Dermis microvascular lymphatic vessel endothelial cell (primary cell): ENCODE data around the gene FAM219A. TPM values are rescaled to one million over a fixed set of nuclear protein-coding genes. Genes with fewer than 3 reads are reported as not detected.

ENCODE experiments used
- DNase-seq, 2 donors: peaks; one replicate each; pipeline versions ENCODE4 v3.0.0 to v3.0.0-alpha.2; 2010; ENCODE audit warnings: low read depth in 2 of 2
- total RNA-seq: library from RNA; depleted of rRNA; stranded (reverse); fragments of >200 nt; gene quantifications from 2 replicates; pipeline ENCODE4 v1.2.1, GENCODE V29; 2014

FAM219A gene
- total RNA-seq, 1 donor from 2014 or later = 5.0 TPM

GRCh38 chr9:34403554-34404380, 54.6 kb downstream of the FAM219A start:
- DNase-seq = peak; percentile 44 to 68

GRCh38 chr9:34400686-34401602, 57.4 kb downstream of the FAM219A start:
- DNase-seq = no peak

GRCh38 chr9:34400275-34400674, 58.1 kb downstream of the FAM219A start:
- no peak for DNase-seq

- no peak for DNase-seq
Observed at GRCh38 chr9:34399729-34400128, 58.6 kb downstream of the FAM219A start.

GRCh38 chr9:34398875-34399274, 59.5 kb downstream of the FAM219A start:
- no peak for DNase-seq

GRCh38 chr9:34396276-34397214, 61.8 kb downstream of the FAM219A start:
- no peak for DNase-seq

GRCh38 chr9:34392511-34392910, 65.9 kb downstream of the FAM219A start:
- DNase-seq = no peak

- DNase-seq = no peak
Observed at GRCh38 chr9:34387239-34387638, 71.1 kb downstream of the FAM219A start.

- no peak for DNase-seq
Observed at GRCh38 chr9:34386656-34387055, 71.7 kb downstream of the FAM219A start.

GRCh38 chr9:34385561-34386230, 72.7 kb downstream of the FAM219A start:
- DNase-seq = no peak

GRCh38 chr9:34384368-34385165, 73.8 kb downstream of the FAM219A start:
- no peak for DNase-seq

- no peak for DNase-seq
Observed at GRCh38 chr9:34383904-34384303, 74.5 kb downstream of the FAM219A start.

- no peak for DNase-seq
Observed at GRCh38 chr9:34382879-34383278, 75.5 kb downstream of the FAM219A start.

GRCh38 chr9:34382054-34382453, 76.3 kb downstream of the FAM219A start:
- no peak for DNase-seq

GRCh38 chr9:34381323-34381722, 77.0 kb downstream of the FAM219A start:
- no peak for DNase-seq

GRCh38 chr9:34380511-34381315, 77.7 kb downstream of the FAM219A start:
- peak in 1 of 2 donors; percentile 75 for DNase-seq

GRCh38 chr9:34380034-34380510, 78.3 kb downstream of the FAM219A start:
- no peak for DNase-seq

- peak; percentile 57 to 85 for DNase-seq
Observed at GRCh38 chr9:34379334-34380033, 78.9 kb downstream of the FAM219A start.
